K562 (cell line): ENCODE measurements around the gene SPATC1L. TPM values are rescaled to one million over a fixed set of nuclear protein-coding genes. Genes with fewer than 3 reads are reported as not detected.

Source experiments
- ATAC-seq: fragments of 200-7000 bp; cut with Tn5 transposase; 3 replicates; pipeline ENCODE4 v1.9.1; 2020; ENCODE audit warnings: moderate library complexity
- BruUV-seq: library from RNA; stranded (reverse); fragments of 400-500 nt; replicated peaks from 2 replicates; lab custom pipeline; 2021; lab: Mats Ljungman, UMichigan
- CTCF ChIA-PET: fragments of 300-600 bp; formaldehyde crosslinking; extraction: SDS; loops from one replicate; lab custom pipeline; 2021; ENCODE audit warnings: low intra/inter-chr PET ratio; lab: Yijun Ruan, JAX
- POLR2A ChIA-PET: fragments of 300-600, 350-650 bp; sonication (Branson Sonifier 250); formaldehyde crosslinking; extraction: SDS; loops from one replicate; lab custom pipeline; 2021; ENCODE audit warnings: antibody characterized with exemption, inconsistent platforms; lab: Yijun Ruan, JAX
- DNase-seq, 4 experiments: peaks; one replicate each; pipeline versions ENCODE4 v3.0.0 to v3.0.0-alpha.2; 2011 to 2018; ENCODE audit warnings: low spot score in 3 of 4, mixed read lengths in 3 of 4; ENCODE audit errors: extremely low read depth in 1 of 4
- FAIRE-seq: peaks from 2 replicates; lab custom pipeline; 2011; peaks lifted over from hg19 to GRCh38; lab: Jason Lieb, UNC
- H2AFZ ChIP-seq: 2 replicates; pipeline ENCODE4 v1.6.0; 2011; ENCODE audit warnings: low read depth, low read length, control low read depth, inconsistent platforms
- H3K27ac ChIP-seq: fragments of 200-600 bp; 3 replicates; pipeline ENCODE4 v1.8.0; 2011; ENCODE audit warnings: low read depth, mild to moderate bottlenecking, control low read depth, inconsistent platforms, low read length, moderate library complexity, mixed read lengths; ENCODE audit errors: extremely low read depth
- H3K27me3 ChIP-seq, 2 experiments: fragments of 300-600 bp in 1 of 2; 2 replicates in 1 of 2; 3 replicates in 1 of 2; pipeline versions ENCODE4 v1.6.0 to v1.8.0; 2011; ENCODE audit warnings: inconsistent platforms in 2 of 2, low read length in 2 of 2, mild to moderate bottlenecking in 1 of 2, mixed read lengths in 1 of 2, moderate library complexity in 1 of 2; ENCODE audit not compliant: control insufficient read depth in 2 of 2, insufficient read depth in 2 of 2
- H3K36me3 ChIP-seq: fragments of 300-600 bp; 3 replicates; pipeline ENCODE4 v1.8.0; 2011; ENCODE audit warnings: mild to moderate bottlenecking, low read length, inconsistent platforms; ENCODE audit not compliant: control insufficient read depth, insufficient read depth
- H3K4me1 ChIP-seq, 2 experiments: fragments of 200-600 bp in 1 of 2; replicated peaks in 1 of 2; 2 replicates in 1 of 2; 3 replicates in 1 of 2; pipeline versions ENCODE4 v1.5.1 to v1.8.0; 2011; ENCODE audit warnings: inconsistent platforms in 2 of 2, low read length in 2 of 2, mild to moderate bottlenecking in 1 of 2, mixed read lengths in 1 of 2, moderate library complexity in 1 of 2; ENCODE audit not compliant: control insufficient read depth in 2 of 2, insufficient read depth in 2 of 2
- H3K4me2 ChIP-seq: 2 replicates; pipeline ENCODE4 v1.6.1; 2011; ENCODE audit warnings: low read length, control low read depth, inconsistent platforms, mixed read lengths; ENCODE audit not compliant: insufficient read depth
- H3K4me3 ChIP-seq: fragments of 200-600 bp; sonication (generic), shearing (Covaris generic); 2 replicates; pipeline ENCODE4 v1.5.1; 2016; ENCODE audit warnings: control low read depth, inconsistent platforms
- H3K79me2 ChIP-seq: fragments of 200-600 bp; 3 replicates; pipeline ENCODE4 v1.8.0; 2011; ENCODE audit warnings: low read length, inconsistent platforms; ENCODE audit not compliant: control insufficient read depth, insufficient read depth
- H3K9ac ChIP-seq, 2 experiments: 2 replicates each; pipeline versions ENCODE4 v1.6.0 to v1.6.1; 2011; ENCODE audit warnings: low read depth in 2 of 2, low read length in 2 of 2, control low read depth in 1 of 2, inconsistent platforms in 1 of 2, mild to moderate bottlenecking in 1 of 2, mixed read lengths in 1 of 2; ENCODE audit not compliant: insufficient read depth in 1 of 2
- H3K9me1 ChIP-seq: one replicate; pipeline ENCODE4 v1.6.0; 2011; ENCODE audit warnings: inconsistent platforms, mild to moderate bottlenecking, low read length, moderate library complexity; ENCODE audit not compliant: control insufficient read depth, insufficient read depth
- H3K9me3 ChIP-seq: replicated peaks from 2 replicates; pipeline ENCODE4 v1.5.1; 2011; ENCODE audit warnings: low read depth, low read length, inconsistent platforms; ENCODE audit not compliant: control insufficient read depth, insufficient read depth
- H4K20me1 ChIP-seq: replicated peaks from 2 replicates; pipeline ENCODE4 v1.6.1; 2011; ENCODE audit warnings: low read length, inconsistent platforms, mixed read lengths; ENCODE audit not compliant: control insufficient read depth, insufficient read depth
- E2F3 ChIP-seq: fragments of 250-450 bp; sonication (Bioruptor Pico); IDR thresholded peaks from 2 replicates; pipeline ENCODE4 v1.4.0; 2020; ENCODE audit warnings: mild to moderate bottlenecking
- FOXM1 ChIP-seq, 2 experiments: fragments of 450-650 bp in 1 of 2; sonication (generic) in 1 of 2; formaldehyde crosslinking in 1 of 2; IDR thresholded peaks; 2 replicates each; pipeline versions ENCODE4 v1.6.1 to v1.9.0; 2017 to 2022; ENCODE audit warnings: low read depth in 2 of 2, mild to moderate bottlenecking in 2 of 2, missing genetic modification reagents in 1 of 2, moderate library complexity in 1 of 2
- MTA3 ChIP-seq: fragments of 450-650 bp; formaldehyde crosslinking; IDR thresholded peaks from 2 replicates; pipeline ENCODE4 v1.6.1; 2017; ENCODE audit warnings: mild to moderate bottlenecking, borderline replicate concordance
- TFAM ChIP-seq: fragments of 250-450 bp; sonication (Bioruptor Pico); conservative IDR thresholded peaks from 2 replicates; pipeline ENCODE4 v1.5.0; 2021; ENCODE audit warnings: mild to moderate bottlenecking, moderate library complexity
- WHSC1 ChIP-seq: IDR thresholded peaks from one replicate; pipeline ENCODE4 v1.6.1; 2012; ENCODE audit warnings: low read length, control low read depth, inconsistent platforms
- ZBTB40 ChIP-seq, 2 experiments: fragments of 450-650 bp in 1 of 2; sonication (generic) in 1 of 2; formaldehyde crosslinking in 1 of 2; IDR thresholded peaks; 2 replicates each; pipeline versions ENCODE4 v1.7.1 to v1.9.0; 2016 to 2022; ENCODE audit warnings: inconsistent platforms in 1 of 2, mild to moderate bottlenecking in 1 of 2, missing genetic modification reagents in 1 of 2
- ZFP36 ChIP-seq: fragments of 150-350 bp; IDR thresholded peaks from 2 replicates; pipeline ENCODE4 v1.6.1; 2018; ENCODE audit warnings: low read length, low read depth; ENCODE audit not compliant: partially characterized antibody
- ZNF224 ChIP-seq: sonication (generic); formaldehyde crosslinking; IDR thresholded peaks from 2 replicates; pipeline ENCODE4 v1.8.0; 2022; ENCODE audit warnings: mild to moderate bottlenecking, missing genetic modification reagents
- WGBS: fragments of 100-300 bp; shearing (Covaris generic); methylation state at CpG from one replicate; pipeline ENCODE4 v1.1.6; 2016; ENCODE audit warnings: low coverage, mixed read lengths; ENCODE audit not compliant: insufficient coverage; ENCODE audit errors: missing lambda C conversion rate; 5-methylcytosine and 5-hydroxymethylcytosine counted together
- in situ Hi-C: fragments of 300-500 bp; cut with MboI; formaldehyde crosslinking; loops from 4 replicates; pipeline ENCODE4 v1.15.0; 2018; ENCODE audit warnings: inconsistent platforms, mixed read lengths
- intact Hi-C: fragments of 100-400 bp; cut with micrococcal nuclease; formaldehyde crosslinking; loops from 2 replicates; pipeline ENCODE4 v1.14.2; 2022
- polyA plus RNA-seq, 8 experiments: library from polyadenylated mRNA; depleted of rRNA in 4 of 8; stranded (reverse) in 5 of 8; unstranded in 3 of 8; fragments of >200 nt; fragmentation: Nextera tagmentation in 2 of 8; fragmentation: Illumina TruSeq in 1 of 8; extraction: Ambion mirVana in 2 of 8; extraction: Trizol in 1 of 8; gene quantifications; 2 replicates each; pipeline versions ENCODE4 v1.2.1 to v1.2.3, GENCODE V29; 2011 to 2014; ENCODE audit warnings: inconsistent platforms in 1 of 8, missing spikeins in 1 of 8
- total RNA-seq, 7 experiments: library from RNA; depleted of rRNA in 6 of 7; stranded (reverse); fragments of >200 nt in 6 of 7; fragmentation: Illumina TruSeq in 2 of 7; extraction: Trizol in 2 of 7; gene quantifications; 2 replicates each; pipeline versions ENCODE4 v1.2.1 to v1.2.3, GENCODE V29; 2011 to 2021; ENCODE audit warnings: low replicate concordance in 1 of 7
- TF ChIP-seq, protein P1 (sequence below): fragments of 250-450 bp; sonication (Bioruptor Pico); IDR thresholded peaks from 2 replicates; pipeline ENCODE4 v1.8.0; 2021; ENCODE audit warnings: moderate library complexity, mild to moderate bottlenecking, inconsistent platforms

Gene SPATC1L
- total and polyA plus RNA-seq, 9 of the 15 experiments (the other 6 are each of a cell fraction or from before 2014, with no cell fraction given), result 0.14 to 121 (median 34.0) TPM; not detected in 1

- no peak overlapping the region for H3K4me2 ChIP-seq
- ChIA-PET CTCF (interaction anchor here (0.6 kb wide), 1 partner anchor 309 kb away, joined by 3 read pairs; no protein-coding TSS in a partner anchor), POLR2A (interaction anchor here (1.8 kb wide), 1 partner anchor 9 kb away, joined by 5 read pairs; no protein-coding TSS in a partner anchor)
- intact Hi-C loops (no loop called here), in situ Hi-C loops (no loop called here)
- no peak overlapping the region for H3K27ac ChIP-seq
- peaks cover 5% of the 10 kb centered on the region for H3K9me1 ChIP-seq
- H3K79me2 ChIP-seq, result peaks cover 70% of the 10 kb centered on the region
- H3K27me3 ChIP-seq, result no peaks in the 10 kb centered on the region
- H3K36me3 ChIP-seq, result peaks cover 30% of the 10 kb centered on the region; the same call in 1 of the 3 replicates
- no peak overlapping the region for H3K4me3 ChIP-seq
- H4K20me1 ChIP-seq, result no peaks in the 10 kb centered on the region
- FAIRE-seq, result no peak
- H3K4me1 ChIP-seq, result peaks cover 45 to 68% of the 10 kb centered on the region in 2 experiments
- DNase-seq, result peak in 1 of 4 experiments; percentile 16
- no peak overlapping the region for H2AFZ ChIP-seq
- WGBS, result 88% methylated on average over 19 of the region's 19 CpGs
- H3K9me3 ChIP-seq, result no peaks in the 10 kb centered on the region
- H3K9ac ChIP-seq, result peak overlapping the region in 1 of 2 experiments; percentile 87; a peak in 2 of 4 replicates
- BruUV-seq, result no TSS peak
- ATAC-seq, result no peak
- TF ChIP-seq, protein P1, sequence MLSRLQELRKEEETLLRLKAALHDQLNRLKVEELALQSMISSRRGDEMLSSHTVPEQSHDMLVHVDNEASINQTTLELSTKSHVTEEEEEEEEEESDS (CRISPR knock-in tag), result no peak
- TF ChIP-seq ZFP36, result no peak
- TF ChIP-seq ZBTB40 (IDR thresholded peaks at IDR 0.05), result no peak
- no peak for TF ChIP-seq ZBTB40 (CRISPR knock-in tag; IDR thresholded peaks at IDR 0.05)
- no peak for TF ChIP-seq ZNF224
- TF ChIP-seq FOXM1 (IDR thresholded peaks at IDR 0.05; ENCODE audit: low read depth), result no peak
- TF ChIP-seq FOXM1 (CRISPR knock-in tag; IDR thresholded peaks at IDR 0.05; ENCODE audit: low read depth), result no peak
- no peak for TF ChIP-seq MTA3
- TF ChIP-seq E2F3, result 0 out of 2 replicates have a peak, but pooled peaks have one; percentile 17
- peak; percentile 28 for TF ChIP-seq WHSC1
- TF ChIP-seq TFAM, result no peak
Measured at GRCh38 chr21:46181436-46181835, 2.8 kb downstream of the SPATC1L start.
